Measurements from ENCODE around the gene CDH23.

CDH23 gene

DNA sequence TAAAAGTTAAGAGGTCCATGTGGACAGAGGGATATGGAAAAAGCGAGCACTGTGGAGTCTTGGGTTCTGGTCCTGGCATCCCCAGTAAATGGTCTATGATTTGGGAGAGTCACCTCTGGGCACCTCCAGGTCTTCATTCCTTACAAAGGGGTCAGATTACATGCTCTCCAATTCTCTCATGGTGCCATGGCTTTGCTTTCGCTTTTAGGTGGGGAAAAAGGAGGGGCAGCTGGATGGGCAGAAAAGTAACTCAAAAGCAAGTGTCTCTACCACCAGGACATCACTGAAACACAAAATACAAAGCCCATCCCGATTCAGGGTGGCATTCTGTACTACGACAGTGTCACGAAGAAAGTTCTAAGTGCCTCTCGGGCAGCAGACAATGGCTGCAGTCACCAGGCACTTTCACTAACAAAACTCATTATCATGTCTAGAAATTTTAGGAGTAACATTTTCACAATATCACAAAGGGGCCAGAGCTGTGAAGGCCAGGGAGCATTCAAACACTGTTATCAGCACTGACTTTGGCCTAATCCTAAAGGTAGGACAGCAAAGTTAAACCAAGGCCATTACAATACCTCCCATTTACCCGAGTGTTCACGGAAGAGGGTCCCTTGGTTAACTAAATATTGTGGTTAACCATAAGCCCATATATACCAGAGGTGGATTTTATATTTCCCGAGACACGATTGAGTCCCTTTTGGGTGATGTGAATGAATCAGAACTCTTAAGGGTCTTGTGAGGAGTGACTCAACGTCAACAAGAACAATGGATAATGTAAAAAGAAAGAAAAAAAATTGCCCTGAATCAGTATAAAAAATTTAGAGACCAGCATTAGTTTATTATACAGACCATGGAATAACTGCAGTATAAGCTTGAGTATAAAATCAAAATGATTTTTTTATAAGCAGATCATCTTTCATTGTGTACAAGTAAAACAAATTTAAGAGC is 451.9 kb downstream of the CDH23 start:
- no peak overlapping the region for H3K4me2 ChIP-seq (ENCODE audit: low read length)
- H3K27me3 ChIP-seq (ENCODE audit: control insufficient read depth, low read length) = no peaks in the 10 kb centered on the region
- peaks cover 25% of the 10 kb centered on the region for H3K4me1 ChIP-seq (ENCODE audit: control insufficient read depth, low read length)
- H3K9me2 ChIP-seq (replicated peaks; ENCODE audit: control insufficient read depth, low read length) = no peaks in the 10 kb centered on the region
- H4K20me1 ChIP-seq (ENCODE audit: control insufficient read depth, insufficient read depth, low read depth, low read length) = 0 out of 2 replicates have a peak, but pooled peaks cover 6% of the 10 kb centered on the region
- peaks cover 54% of the 10 kb centered on the region for H3K79me2 ChIP-seq (ENCODE audit: control insufficient read depth, low read length)
- H3F3A ChIP-seq (ENCODE audit: control insufficient read depth, insufficient read depth) = no peaks in the 10 kb centered on the region
- H3K9me3 ChIP-seq (ENCODE audit: control insufficient read depth, insufficient read depth, low read length) = no peaks in the 10 kb centered on the region
- no peak overlapping the region for H3K4me3 ChIP-seq (ENCODE audit: low read length)
- no peak overlapping the region for H3K27ac ChIP-seq (ENCODE audit: low read depth, low read length)
- no peaks in the 10 kb centered on the region for H3K36me3 ChIP-seq (ENCODE audit: control insufficient read depth, low read length)
- TF ChIP-seq EZH2phosphoT487 (IDR thresholded peaks at IDR 0.05; ENCODE audit: borderline replicate concordance, low read length) = no peak
- TF ChIP-seq, protein P1, sequence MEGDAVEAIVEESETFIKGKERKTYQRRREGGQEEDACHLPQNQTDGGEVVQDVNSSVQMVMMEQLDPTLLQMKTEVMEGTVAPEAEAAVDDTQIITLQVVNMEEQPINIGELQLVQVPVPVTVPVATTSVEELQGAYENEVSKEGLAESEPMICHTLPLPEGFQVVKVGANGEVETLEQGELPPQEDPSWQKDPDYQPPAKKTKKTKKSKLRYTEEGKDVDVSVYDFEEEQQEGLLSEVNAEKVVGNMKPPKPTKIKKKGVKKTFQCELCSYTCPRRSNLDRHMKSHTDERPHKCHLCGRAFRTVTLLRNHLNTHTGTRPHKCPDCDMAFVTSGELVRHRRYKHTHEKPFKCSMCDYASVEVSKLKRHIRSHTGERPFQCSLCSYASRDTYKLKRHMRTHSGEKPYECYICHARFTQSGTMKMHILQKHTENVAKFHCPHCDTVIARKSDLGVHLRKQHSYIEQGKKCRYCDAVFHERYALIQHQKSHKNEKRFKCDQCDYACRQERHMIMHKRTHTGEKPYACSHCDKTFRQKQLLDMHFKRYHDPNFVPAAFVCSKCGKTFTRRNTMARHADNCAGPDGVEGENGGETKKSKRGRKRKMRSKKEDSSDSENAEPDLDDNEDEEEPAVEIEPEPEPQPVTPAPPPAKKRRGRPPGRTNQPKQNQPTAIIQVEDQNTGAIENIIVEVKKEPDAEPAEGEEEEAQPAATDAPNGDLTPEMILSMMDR (IDR thresholded peaks at IDR 0.05; ENCODE audit: low read depth, low read length, poor library complexity, severe bottlenecking) = no peak

DNA sequence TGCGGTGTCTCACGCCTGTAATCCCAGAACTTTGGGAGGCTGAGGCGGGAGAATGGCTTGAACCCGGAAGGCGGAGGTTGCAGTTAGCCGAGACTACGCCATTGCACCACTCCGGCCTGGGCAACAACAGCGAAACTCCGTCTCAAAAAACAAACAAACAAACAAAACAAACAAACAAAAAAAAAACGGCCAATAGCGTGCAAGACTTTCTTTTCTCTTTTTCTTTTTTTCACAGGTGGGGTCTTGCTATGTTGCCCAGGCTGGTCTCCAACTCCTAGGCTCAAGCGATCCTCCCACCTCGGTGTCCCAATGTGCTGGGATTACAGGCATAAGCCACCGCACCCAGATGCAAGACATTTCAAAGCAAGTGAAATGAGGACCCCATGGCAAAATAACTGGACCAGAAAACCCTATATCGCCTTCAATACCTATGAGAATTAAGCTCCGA is 452.8 kb downstream of the CDH23 start:
- peaks cover 25% of the 10 kb centered on the region for H3K4me1 ChIP-seq (ENCODE audit: control insufficient read depth, low read length)
- no peaks in the 10 kb centered on the region for H3K9me3 ChIP-seq (ENCODE audit: control insufficient read depth, insufficient read depth, low read length)
- no peaks in the 10 kb centered on the region for H3K36me3 ChIP-seq (ENCODE audit: control insufficient read depth, low read length)
- peak overlapping the region; percentile 84 for H3K4me2 ChIP-seq (ENCODE audit: low read length)
- no peaks in the 10 kb centered on the region for H4K20me1 ChIP-seq (ENCODE audit: control insufficient read depth, insufficient read depth, low read depth, low read length)
- no peaks in the 10 kb centered on the region for H3K27me3 ChIP-seq (ENCODE audit: control insufficient read depth, low read length)
- no peaks in the 10 kb centered on the region for H3F3A ChIP-seq (ENCODE audit: control insufficient read depth, insufficient read depth)
- no peak for TF ChIP-seq EZH2phosphoT487 (IDR thresholded peaks at IDR 0.05; ENCODE audit: borderline replicate concordance, low read length)
- TF ChIP-seq, protein P1 (IDR thresholded peaks at IDR 0.05; ENCODE audit: low read depth, low read length, poor library complexity, severe bottlenecking) = no peak
- H3K9me2 ChIP-seq (replicated peaks; ENCODE audit: control insufficient read depth, low read length) = no peaks in the 10 kb centered on the region
- H3K4me3 ChIP-seq (ENCODE audit: low read length) = no peak overlapping the region
- H3K79me2 ChIP-seq (ENCODE audit: control insufficient read depth, low read length) = peaks cover 47% of the 10 kb centered on the region
- H3K27ac ChIP-seq (ENCODE audit: low read depth, low read length) = no peak overlapping the region

DNA sequence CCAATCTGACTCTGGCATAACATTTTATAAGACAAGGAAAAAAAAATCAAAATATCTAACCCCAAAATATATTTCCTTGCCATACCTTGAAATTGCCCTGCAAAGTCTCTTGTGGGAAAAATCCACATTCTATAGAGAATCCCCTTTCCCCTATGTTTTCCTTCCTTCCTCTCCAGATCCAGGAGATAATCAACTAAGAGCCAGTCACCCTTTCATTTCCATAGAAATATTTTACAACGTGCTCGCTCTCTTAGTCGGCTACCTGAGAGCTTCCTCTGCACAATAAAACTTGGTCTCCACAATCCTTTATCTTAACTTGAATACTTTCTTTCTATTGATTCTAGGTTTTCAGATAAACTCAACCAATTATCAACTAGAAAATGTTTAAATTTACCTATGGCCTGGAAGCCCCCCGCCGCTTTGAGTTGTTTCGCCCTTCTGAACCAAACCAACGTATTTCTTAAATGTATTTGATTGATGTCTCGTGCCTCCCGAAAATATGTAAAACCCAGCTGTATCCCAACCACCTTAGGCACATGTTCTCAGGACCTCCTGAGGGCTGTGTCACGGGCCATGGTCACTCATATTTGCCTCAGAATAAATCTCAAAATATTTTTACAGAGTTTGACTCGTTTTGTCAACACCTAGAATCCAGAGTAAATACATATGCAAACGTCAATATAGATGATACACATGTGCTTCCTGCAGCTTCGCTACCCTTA is 453.5 kb downstream of the CDH23 start:
- H3K9me3 ChIP-seq (ENCODE audit: control insufficient read depth, insufficient read depth, low read length) = no peaks in the 10 kb centered on the region
- H3K4me2 ChIP-seq (ENCODE audit: low read length) = peak overlapping the region; percentile 84
- peaks cover 25% of the 10 kb centered on the region for H3K4me1 ChIP-seq (ENCODE audit: control insufficient read depth, low read length)
- H3K79me2 ChIP-seq (ENCODE audit: control insufficient read depth, low read length) = peaks cover 44% of the 10 kb centered on the region
- peak overlapping the region; percentile 91 for H3K4me3 ChIP-seq (ENCODE audit: low read length)
- no peaks in the 10 kb centered on the region for H3K9me2 ChIP-seq (replicated peaks; ENCODE audit: control insufficient read depth, low read length)
- no peaks in the 10 kb centered on the region for H3K36me3 ChIP-seq (ENCODE audit: control insufficient read depth, low read length)
- TF ChIP-seq, protein P1 (IDR thresholded peaks at IDR 0.05; ENCODE audit: low read depth, low read length, poor library complexity, severe bottlenecking) = no peak
- no peak for TF ChIP-seq EZH2phosphoT487 (IDR thresholded peaks at IDR 0.05; ENCODE audit: borderline replicate concordance, low read length)
- H4K20me1 ChIP-seq (ENCODE audit: control insufficient read depth, insufficient read depth, low read depth, low read length) = no peaks in the 10 kb centered on the region
- H3F3A ChIP-seq (ENCODE audit: control insufficient read depth, insufficient read depth) = no peaks in the 10 kb centered on the region
- H3K27ac ChIP-seq (ENCODE audit: low read depth, low read length) = no peak overlapping the region
- H3K27me3 ChIP-seq (ENCODE audit: control insufficient read depth, low read length) = no peaks in the 10 kb centered on the region
